ENCODE measurements around the gene MPG. TPM values are rescaled to one million over a fixed set of nuclear protein-coding genes. Genes with fewer than 3 reads are reported as not detected.
"Not testable (repeated sequence)": the region's sequence is repeated elsewhere in the genome, so short reads cannot be mapped to it uniquely, and the experiment has no call there.

MPG gene
- total RNA-seq, 1 experiment from 2014 or later, result 85.7 TPM

DNA sequence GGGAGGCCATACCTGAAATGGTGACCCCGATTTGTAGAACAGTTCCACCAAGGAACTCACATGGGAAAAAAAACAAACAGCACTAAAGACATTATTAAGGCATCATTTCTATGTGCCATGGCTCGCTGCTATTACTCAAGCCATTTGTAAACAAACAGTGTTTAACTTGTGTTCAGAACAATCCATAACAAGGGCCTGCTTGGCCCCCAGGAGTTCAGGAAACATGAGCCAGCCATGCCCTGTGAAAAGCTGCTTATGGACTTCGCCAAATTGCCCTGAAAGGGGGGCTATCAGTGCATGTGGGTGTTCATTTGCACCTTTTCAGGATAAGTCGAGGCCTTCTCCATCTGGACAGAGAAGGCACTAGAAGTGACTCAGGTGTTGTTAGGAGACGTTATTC, 32.6 kb upstream of the MPG start:
- DNase-seq (ENCODE audit: low read depth, low spot score) (no peak), ATAC-seq (no peak)
- POLR2A ChIA-PET, result no interaction called here
- no peak overlapping the region for H3K4me3 ChIP-seq (ENCODE audit: low read depth in 2 of 2, low read length in 2 of 2)
- peaks cover 14% of the 10 kb centered on the region for H3K36me3 ChIP-seq (ENCODE audit: control insufficient read depth, insufficient read depth, low read length)
- BruUV-seq (replicated peaks), result no TSS peak
- intact Hi-C loops (cut with micrococcal nuclease; ENCODE audit: unreplicated experiment), result no loop called here
- no peak overlapping the region for H3K27ac ChIP-seq (ENCODE audit: low read length)
- H3K9me3 ChIP-seq (ENCODE audit: control insufficient read depth, insufficient read depth, low read depth, low read length), result no peaks in the 10 kb centered on the region
- in situ Hi-C loops (cut with HindIII; ENCODE audit: low pct_unique_long_range_greater_than_20kb, low sequenced_read_pairs), result no loop called here
- no peak for TF ChIP-seq POLR2AphosphoS5 (IDR thresholded peaks at IDR 0.05; ENCODE audit: low read depth, low read length)
- TF ChIP-seq TCF7L2 (IDR thresholded peaks at IDR 0.05; ENCODE audit: low read depth, low read length), result no peak
- TF ChIP-seq, protein P1, sequence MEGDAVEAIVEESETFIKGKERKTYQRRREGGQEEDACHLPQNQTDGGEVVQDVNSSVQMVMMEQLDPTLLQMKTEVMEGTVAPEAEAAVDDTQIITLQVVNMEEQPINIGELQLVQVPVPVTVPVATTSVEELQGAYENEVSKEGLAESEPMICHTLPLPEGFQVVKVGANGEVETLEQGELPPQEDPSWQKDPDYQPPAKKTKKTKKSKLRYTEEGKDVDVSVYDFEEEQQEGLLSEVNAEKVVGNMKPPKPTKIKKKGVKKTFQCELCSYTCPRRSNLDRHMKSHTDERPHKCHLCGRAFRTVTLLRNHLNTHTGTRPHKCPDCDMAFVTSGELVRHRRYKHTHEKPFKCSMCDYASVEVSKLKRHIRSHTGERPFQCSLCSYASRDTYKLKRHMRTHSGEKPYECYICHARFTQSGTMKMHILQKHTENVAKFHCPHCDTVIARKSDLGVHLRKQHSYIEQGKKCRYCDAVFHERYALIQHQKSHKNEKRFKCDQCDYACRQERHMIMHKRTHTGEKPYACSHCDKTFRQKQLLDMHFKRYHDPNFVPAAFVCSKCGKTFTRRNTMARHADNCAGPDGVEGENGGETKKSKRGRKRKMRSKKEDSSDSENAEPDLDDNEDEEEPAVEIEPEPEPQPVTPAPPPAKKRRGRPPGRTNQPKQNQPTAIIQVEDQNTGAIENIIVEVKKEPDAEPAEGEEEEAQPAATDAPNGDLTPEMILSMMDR (IDR thresholded peaks at IDR 0.05), result no peak
- TF ChIP-seq, protein P2, sequence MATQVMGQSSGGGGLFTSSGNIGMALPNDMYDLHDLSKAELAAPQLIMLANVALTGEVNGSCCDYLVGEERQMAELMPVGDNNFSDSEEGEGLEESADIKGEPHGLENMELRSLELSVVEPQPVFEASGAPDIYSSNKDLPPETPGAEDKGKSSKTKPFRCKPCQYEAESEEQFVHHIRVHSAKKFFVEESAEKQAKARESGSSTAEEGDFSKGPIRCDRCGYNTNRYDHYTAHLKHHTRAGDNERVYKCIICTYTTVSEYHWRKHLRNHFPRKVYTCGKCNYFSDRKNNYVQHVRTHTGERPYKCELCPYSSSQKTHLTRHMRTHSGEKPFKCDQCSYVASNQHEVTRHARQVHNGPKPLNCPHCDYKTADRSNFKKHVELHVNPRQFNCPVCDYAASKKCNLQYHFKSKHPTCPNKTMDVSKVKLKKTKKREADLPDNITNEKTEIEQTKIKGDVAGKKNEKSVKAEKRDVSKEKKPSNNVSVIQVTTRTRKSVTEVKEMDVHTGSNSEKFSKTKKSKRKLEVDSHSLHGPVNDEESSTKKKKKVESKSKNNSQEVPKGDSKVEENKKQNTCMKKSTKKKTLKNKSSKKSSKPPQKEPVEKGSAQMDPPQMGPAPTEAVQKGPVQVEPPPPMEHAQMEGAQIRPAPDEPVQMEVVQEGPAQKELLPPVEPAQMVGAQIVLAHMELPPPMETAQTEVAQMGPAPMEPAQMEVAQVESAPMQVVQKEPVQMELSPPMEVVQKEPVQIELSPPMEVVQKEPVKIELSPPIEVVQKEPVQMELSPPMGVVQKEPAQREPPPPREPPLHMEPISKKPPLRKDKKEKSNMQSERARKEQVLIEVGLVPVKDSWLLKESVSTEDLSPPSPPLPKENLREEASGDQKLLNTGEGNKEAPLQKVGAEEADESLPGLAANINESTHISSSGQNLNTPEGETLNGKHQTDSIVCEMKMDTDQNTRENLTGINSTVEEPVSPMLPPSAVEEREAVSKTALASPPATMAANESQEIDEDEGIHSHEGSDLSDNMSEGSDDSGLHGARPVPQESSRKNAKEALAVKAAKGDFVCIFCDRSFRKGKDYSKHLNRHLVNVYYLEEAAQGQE (IDR thresholded peaks at IDR 0.05; ENCODE audit: insufficient read depth in 1 of 2, low read depth in 2 of 2, low read length in 1 of 2), result no peak
- TF ChIP-seq SIN3A (IDR thresholded peaks at IDR 0.05; ENCODE audit: borderline replicate concordance, insufficient read depth, low read depth, low read length), result no peak
- CTCF ChIA-PET, result interaction anchor here (0.7 kb wide), 1 partner anchor 21 kb away, joined by 3 read pairs; no protein-coding TSS in a partner anchor
- no peaks in the 10 kb centered on the region for H3K27me3 ChIP-seq (ENCODE audit: control insufficient read depth, insufficient read depth, low read length)
- no peaks in the 10 kb centered on the region for H3K4me1 ChIP-seq (ENCODE audit: control insufficient read depth, insufficient read depth, low read length)

DNA sequence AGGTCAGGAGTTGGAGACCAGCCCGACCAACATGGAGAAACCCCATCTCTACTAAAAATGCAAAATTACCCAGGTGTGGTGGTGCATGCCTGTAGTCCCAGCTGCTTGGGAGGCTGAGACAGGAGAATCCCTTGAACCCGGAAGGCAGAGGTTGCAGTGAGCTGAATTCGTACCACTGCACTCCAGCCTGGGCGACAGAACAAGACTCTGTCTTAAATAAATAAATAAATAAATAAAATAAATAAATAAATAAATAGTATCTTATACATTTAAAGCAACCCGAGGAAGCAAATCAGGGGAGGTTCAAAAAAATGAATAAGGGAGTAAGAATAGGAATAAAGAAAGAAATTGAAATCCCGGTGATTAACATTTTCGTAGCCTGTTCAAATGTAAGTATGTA, 31.5 kb upstream of the MPG start:
- H3K27me3 ChIP-seq (ENCODE audit: control insufficient read depth, insufficient read depth, low read length); in situ Hi-C loops (cut with HindIII; ENCODE audit: low pct_unique_long_range_greater_than_20kb, low sequenced_read_pairs): not testable (repeated sequence)

DNA sequence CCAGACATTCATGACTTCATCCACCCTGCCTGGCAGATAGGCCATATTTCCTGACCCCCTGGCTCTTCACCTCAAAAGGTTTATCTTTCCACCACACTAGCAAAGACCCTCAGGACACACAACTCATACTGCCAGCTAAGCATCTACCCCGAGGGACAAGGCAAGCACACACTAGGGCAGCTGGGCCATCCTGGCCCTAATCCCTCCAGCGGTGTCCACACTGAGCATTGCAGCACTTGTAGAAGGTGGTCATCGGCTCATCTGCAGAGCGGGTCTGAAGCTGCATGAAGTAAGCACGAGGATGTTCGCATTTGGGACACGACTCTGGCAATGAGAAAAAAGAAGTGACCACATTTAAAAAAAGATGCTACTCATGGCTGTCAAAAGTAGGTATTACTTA, 30.8 kb upstream of the MPG start:
- Histone ChIP-seq H3K36me3 (ENCODE audit: control insufficient read depth, insufficient read depth, low read length) (peaks cover 14% of the 10 kb centered on the region), H3K27ac (ENCODE audit: low read length) (no peak overlapping the region), H3K27me3 (ENCODE audit: control insufficient read depth, insufficient read depth, low read length) (no peaks in the 10 kb centered on the region), H3K4me1 (ENCODE audit: control insufficient read depth, insufficient read depth, low read length) (no peaks in the 10 kb centered on the region), H3K4me3 (ENCODE audit: low read depth in 2 of 2, low read length in 2 of 2) (no peak overlapping the region), H3K9me3 (ENCODE audit: control insufficient read depth, insufficient read depth, low read depth, low read length) (no peaks in the 10 kb centered on the region)
- POLR2A ChIA-PET, result no interaction called here
- TF ChIP-seq POLR2AphosphoS5 (IDR thresholded peaks at IDR 0.05; ENCODE audit: low read depth, low read length), result no peak
- no peak for TF ChIP-seq SIN3A (IDR thresholded peaks at IDR 0.05; ENCODE audit: borderline replicate concordance, insufficient read depth, low read depth, low read length)
- no peak for TF ChIP-seq TCF7L2 (IDR thresholded peaks at IDR 0.05; ENCODE audit: low read depth, low read length)
- TF ChIP-seq, protein P1 (IDR thresholded peaks at IDR 0.05), result no peak
- TF ChIP-seq, protein P2 (IDR thresholded peaks at IDR 0.05; ENCODE audit: insufficient read depth in 1 of 2, low read depth in 2 of 2, low read length in 1 of 2), result no peak
- CTCF ChIA-PET, result no interaction called here
- ATAC-seq (no peak), DNase-seq (ENCODE audit: low read depth, low spot score) (no peak)
- intact Hi-C loops (cut with micrococcal nuclease; ENCODE audit: unreplicated experiment), result no loop called here
- in situ Hi-C loops (cut with HindIII; ENCODE audit: low pct_unique_long_range_greater_than_20kb, low sequenced_read_pairs), result no loop called here
- no TSS peak for BruUV-seq (replicated peaks)

More for the DNA sequence above, 31.5 kb upstream of the MPG start:
- BruUV-seq (replicated peaks); ATAC-seq; CTCF ChIA-PET; DNase-seq (ENCODE audit: low read depth, low spot score); H3K27ac ChIP-seq (ENCODE audit: low read length); intact Hi-C loops (cut with micrococcal nuclease; ENCODE audit: unreplicated experiment); H3K4me3 ChIP-seq (ENCODE audit: low read depth in 2 of 2, low read length in 2 of 2); H3K9me3 ChIP-seq (ENCODE audit: control insufficient read depth, insufficient read depth, low read depth, low read length); POLR2A ChIA-PET; H3K4me1 ChIP-seq (ENCODE audit: control insufficient read depth, insufficient read depth, low read length): not testable (repeated sequence)
- H3K36me3 ChIP-seq (ENCODE audit: control insufficient read depth, insufficient read depth, low read length), result peaks cover 14% of the 10 kb centered on the region
